Ovary (tissue), 9 donors: ENCODE results near the gene RGS5. TPM values are rescaled to one million over a fixed set of nuclear protein-coding genes. Genes with fewer than 3 reads are reported as not detected.

Experiments used
- DNase-seq, 5 donors: peaks; one replicate each; pipeline ENCODE4 v3.0.0-alpha.2; 2019 to 2020
- H3K27ac ChIP-seq, 2 donors: fragments of 200-600 bp; one replicate each; pipeline versions ENCODE4 v1.5.1 to v1.8.0; 2019 to 2022
- H3K27me3 ChIP-seq: fragments of 200-600 bp; one replicate; pipeline ENCODE4 v1.8.0; 2022
- H3K36me3 ChIP-seq: fragments of 200-600 bp; sonication (generic); one replicate; pipeline ENCODE4 v1.5.1; 2019
- H3K4me1 ChIP-seq: one replicate; pipeline ENCODE4 v1.8.1; 2013; ENCODE audit warnings: mild to moderate bottlenecking, moderate library complexity; ENCODE audit not compliant: insufficient read depth
- H3K4me3 ChIP-seq: fragments of 200-600 bp; sonication (generic); one replicate; pipeline ENCODE4 v1.5.1; 2017
- H3K9me3 ChIP-seq, 2 donors: fragments of 200-600 bp in 1 of 2; sonication (generic) in 1 of 2; one replicate each; pipeline versions ENCODE4 v1.5.1 to v1.8.1; 2013 to 2019; ENCODE audit warnings: mild to moderate bottlenecking in 1 of 2, moderate library complexity in 1 of 2
- CTCF ChIP-seq, 3 donors: fragments of 450-650 bp in 2 of 3; fragments of 200-600 bp in 1 of 3; IDR thresholded peaks; one replicate each; pipeline versions ENCODE4 v1.5.1 to v1.8.0; 2016 to 2022; ENCODE audit warnings: antibody characterized with exemption in 3 of 3, mild to moderate bottlenecking in 1 of 3
- EP300 ChIP-seq: sonication (generic); formaldehyde crosslinking; IDR thresholded peaks from one replicate; pipeline ENCODE4 v1.6.1; 2017; ENCODE audit warnings: antibody characterized with exemption
- POLR2A ChIP-seq: fragments of 450-650 bp; IDR thresholded peaks from one replicate; pipeline ENCODE4 v1.6.1; 2017; ENCODE audit warnings: antibody characterized with exemption, mild to moderate bottlenecking, moderate library complexity
- WGBS, 3 donors: extraction: QIAGEN DNeasy Blood & Tissue Kit in 1 of 3; methylation state at CpG; one replicate each; pipeline versions ENCODE4 v1.1.5 to v1.1.7; 2013 to 2017; 5-methylcytosine and 5-hydroxymethylcytosine counted together
- intact Hi-C, 4 donors: fragments of 100-400 bp; cut with DNase I; formaldehyde crosslinking; loops; one replicate each; pipeline versions ENCODE4 v1.11.0 to v1.15.1; 2022 to 2023
- polyA plus RNA-seq, 2 donors: library from polyadenylated mRNA; stranded (reverse); fragments of 200-250 nt in 1 of 2; fragments of 350-450 nt in 1 of 2; fragmentation: Illumina TruSeq in 1 of 2; extraction: RNeasy Lipid Tissue Mini Kit (QIAGEN cat#74804) in 1 of 2; gene quantifications; one replicate each; pipeline ENCODE4 v1.2.3, GENCODE V29; 2013 to 2014
- total RNA-seq, 7 donors: library from RNA; depleted of rRNA in 2 of 7; stranded (reverse); fragments of >200 nt in 2 of 7; fragmentation: NEBNext Ultra II Directional in 3 of 7; extraction: Animal tissue kit (Norgen Biotek cat#: 25700) in 3 of 7; gene quantifications; one replicate each; pipeline versions ENCODE4 v1.1.0 to v1.2.4, GENCODE V29; 2016 to 2023
- donor health status: DM: no; HTN: no; CAD: no; lungs with moderate emphysema.
- donor health status: DM: no; HTN: no; CAD: no.
- donor health status: Bipolar disorder and iron deficiency.
- donor health status: DM: yes; HTN: yes; CAD: no.
- donor health status: DM: no; HTN: no; CAD: no.
- donor health status: DM: yes; HTN: yes; CAD: no.

The RGS5 gene
- total and polyA plus RNA-seq, 9 donors = 12.2 to 157 (median 44.2) TPM

GRCh38 chr1:163176797-163177196 lies 25.9 kb downstream of the RGS5 start:
- H3K27ac ChIP-seq = no peak overlapping the region
- no peaks in the 10 kb centered on the region for H3K9me3 ChIP-seq
- H3K4me1 ChIP-seq = peaks cover 1% of the 10 kb centered on the region
- no peak for DNase-seq
- no peaks in the 10 kb centered on the region for H3K36me3 ChIP-seq
- no peak overlapping the region for H3K4me3 ChIP-seq
- H3K27me3 ChIP-seq = no peaks in the 10 kb centered on the region
- TF ChIP-seq POLR2A = no peak
- TF ChIP-seq CTCF (IDR thresholded peaks at IDR 0.05) = no peak
- no peak for TF ChIP-seq EP300
- intact Hi-C loops = loop anchor here in 1 of 4 donors (5.0 kb wide), 1 partner anchor 324 kb away; no protein-coding TSS in a partner anchor
- WGBS, 3 donors = 68 to 89% (median 78%) methylated on average over 4 of the region's 4 CpGs

- Histone ChIP-seq H3K4me1 (peaks cover 1% of the 10 kb centered on the region), H3K27ac (no peak overlapping the region), H3K27me3 (no peaks in the 10 kb centered on the region), H3K9me3 (no peaks in the 10 kb centered on the region), H3K36me3 (no peaks in the 10 kb centered on the region), H3K4me3 (no peak overlapping the region)
- peak; percentile 23 to 67 (median 66) for DNase-seq
- 31 to 35% (median 34%) methylated on average over 18 of the region's 18 CpGs for WGBS, 3 donors
- TF ChIP-seq CTCF (IDR thresholded peaks at IDR 0.05) (peak in 2 of 3 donors; percentile 34 to 49), EP300 (no peak)
- intact Hi-C loops = loop anchor here in 1 of 4 donors (5.0 kb wide), 1 partner anchor 322 kb away; no protein-coding TSS in a partner anchor
Observed at GRCh38 chr1:163174524-163175437, 27.9 kb downstream of the RGS5 start.

GRCh38 chr1:163173121-163173520 lies 29.6 kb downstream of the RGS5 start:
- Histone ChIP-seq H3K27ac (no peak overlapping the region), H3K4me1 (peaks cover 1% of the 10 kb centered on the region), H3K9me3 (no peaks in the 10 kb centered on the region), H3K36me3 (no peaks in the 10 kb centered on the region), H3K4me3 (no peak overlapping the region), H3K27me3 (no peaks in the 10 kb centered on the region)
- intact Hi-C loops = no loop called here
- TF ChIP-seq CTCF (IDR thresholded peaks at IDR 0.05) (no peak), POLR2A (no peak), EP300 (no peak)
- 5 to 12% (median 11%) methylated on average over 4 of the region's 4 CpGs for WGBS, 3 donors
- DNase-seq = no peak

- H3K27ac ChIP-seq = no peak overlapping the region
Observed at GRCh38 chr1:163172596-163172995, 30.1 kb downstream of the RGS5 start.

More at GRCh38 chr1:163172596-163172995, 30.1 kb downstream of the RGS5 start:
- intact Hi-C loops = no loop called here
- DNase-seq = no peak
- H3K27me3 ChIP-seq = no peaks in the 10 kb centered on the region
- TF ChIP-seq CTCF (IDR thresholded peaks at IDR 0.05) (no peak), EP300 (no peak), POLR2A (no peak)
- H3K4me1 ChIP-seq = peaks cover 1% of the 10 kb centered on the region
- H3K4me3 ChIP-seq = no peak overlapping the region
- no peaks in the 10 kb centered on the region for H3K9me3 ChIP-seq
- 2 to 6% (median 3%) methylated on average over 2 of the region's 2 CpGs for WGBS, 3 donors
- no peaks in the 10 kb centered on the region for H3K36me3 ChIP-seq
